ENCODE data around the gene FARP2. TPM values are rescaled to one million over a fixed set of nuclear protein-coding genes. Genes with fewer than 3 reads are reported as not detected.

FARP2 gene
- total and polyA plus RNA-seq, 2 of the 4 experiments (the other 2 are of a cell fraction): 17.1 to 30.8 TPM

DNA sequence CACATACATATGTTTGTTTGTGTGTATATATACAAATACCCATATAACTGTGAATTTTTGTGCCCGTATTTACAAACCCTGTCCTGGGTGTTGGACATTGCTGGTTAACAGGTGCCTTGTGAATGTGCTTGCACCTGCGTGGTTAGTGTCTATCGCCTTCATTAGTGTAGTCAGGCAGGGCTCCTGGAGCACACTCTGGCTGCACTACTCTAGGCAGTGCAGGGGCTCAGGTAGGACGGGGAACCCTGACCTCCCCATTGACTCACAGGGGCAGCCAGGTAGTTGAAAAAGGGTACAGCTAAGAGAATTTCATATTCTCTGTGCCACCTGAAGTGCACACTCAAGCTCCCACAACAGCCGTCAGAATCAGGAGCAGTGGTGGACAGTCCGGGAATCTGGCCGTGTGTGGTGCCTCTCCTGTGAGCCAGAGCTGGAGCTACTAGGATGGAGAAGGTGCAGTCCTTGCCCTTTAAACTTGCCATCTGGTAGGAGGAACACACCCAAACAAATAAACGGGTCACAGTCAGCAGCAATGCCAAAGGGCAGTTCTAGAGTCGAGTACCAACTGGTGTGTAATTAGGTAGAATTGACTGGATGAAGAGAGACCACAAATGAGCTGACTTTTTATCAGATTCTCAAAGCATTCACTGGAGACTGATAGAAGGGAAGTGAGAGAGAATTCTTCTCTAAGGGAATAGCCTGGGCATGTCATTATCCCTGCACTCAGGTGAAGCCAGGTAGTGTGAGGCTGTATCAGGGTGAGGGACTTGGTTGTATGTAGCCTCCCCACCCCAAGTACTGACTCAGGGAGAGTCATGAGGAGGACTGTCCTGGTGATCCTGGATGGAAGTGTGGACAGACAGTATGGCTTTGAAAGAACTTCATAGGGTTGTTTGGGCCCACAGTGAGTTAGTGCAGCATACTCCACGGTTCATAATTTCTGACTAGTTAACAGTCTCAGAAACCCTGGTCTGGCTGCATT lies 44.1 kb downstream of the FARP2 start:
- ChIA-PET POLR2A (ENCODE audit: unreplicated experiment) (no interaction called here), CTCF (no interaction called here)
- Histone ChIP-seq H3K9ac (ENCODE audit: low read depth, low read length) (no peak overlapping the region), H2BK15ac (ENCODE audit: low read depth, low read length) (no peak overlapping the region), H2AK9ac (replicated peaks; ENCODE audit: low read depth, low read length, poor library complexity) (no peak overlapping the region), H2AFZ (replicated peaks; ENCODE audit: low read length, poor library complexity) (no peak overlapping the region), H3K4me1 (ENCODE audit: control insufficient read depth, insufficient read depth, low read length) (no peaks in the 10 kb centered on the region), H3K4me3 (ENCODE audit: insufficient read depth, low read depth, low read length) (no peak overlapping the region), H3K9me3 (ENCODE audit: control insufficient read depth, insufficient read depth, low read length) (no peaks in the 10 kb centered on the region), H3K9me1 (ENCODE audit: insufficient read depth, low read length) (no peaks in the 10 kb centered on the region), H3K4me2 (ENCODE audit: low read depth, low read length) (no peak overlapping the region), H4K20me1 (ENCODE audit: insufficient read depth, low read length) (peaks cover 4% of the 10 kb centered on the region; the same call in 1 of the 2 replicates), H4K91ac (ENCODE audit: insufficient read depth, low read depth, low read length) (no peak overlapping the region), H3K4ac (ENCODE audit: low read depth, low read length) (no peak overlapping the region), H3K79me1 (ENCODE audit: low read depth in 1 of 2, low read length in 2 of 2) (peaks cover 4 to 18% of the 10 kb centered on the region in 2 experiments), H4K8ac (ENCODE audit: low read depth in 2 of 2, low read length in 2 of 2) (no peak overlapping the region), H2BK120ac (ENCODE audit: low read depth, low read length) (no peak overlapping the region), H2BK20ac (ENCODE audit: low read depth, low read length) (no peak overlapping the region), H3K27me3 (ENCODE audit: control insufficient read depth, insufficient read depth, low read length) (no peaks in the 10 kb centered on the region), H3K56ac (ENCODE audit: extremely low read depth, insufficient read depth, low read length) (no peak overlapping the region), H3K36me3 (ENCODE audit: control insufficient read depth, insufficient read depth, low read length) (peaks cover 2% of the 10 kb centered on the region; the same call in 1 of the 2 replicates), H3K14ac (replicated peaks; ENCODE audit: low read depth, low read length) (no peak overlapping the region), H3K23ac (ENCODE audit: low read depth, low read length) (no peak overlapping the region), H2AK5ac (ENCODE audit: low read depth, low read length) (no peak overlapping the region), H3K27ac (ENCODE audit: insufficient read depth, low read length) (no peak overlapping the region), H3K18ac (ENCODE audit: low read depth, low read length) (no peak overlapping the region), H2BK5ac (ENCODE audit: low read depth, low read length, poor library complexity, severe bottlenecking) (no peak overlapping the region), H4K5ac (ENCODE audit: low read depth, low read length) (no peak overlapping the region)
- intact Hi-C loops (cut with micrococcal nuclease): no loop called here
- in situ Hi-C loops (cut with MboI; ENCODE audit: low sequenced_read_pairs): no loop called here
- BruUV-seq (replicated peaks): no TSS peak
- WGBS, 2 experiments (ENCODE audit: extremely low coverage in 2 of 2, insufficient read length in 1 of 2): 100% methylated on average over 1 of the region's 10 CpGs; no CpG with 5 or more reads in 1 of the 2 experiments
- dilution Hi-C loops (cut with HindIII; ENCODE audit: low sequenced_read_pairs, unreplicated experiment): no loop called here
- no peak for TF ChIP-seq RFX5 (IDR thresholded peaks at IDR 0.05; ENCODE audit: low read depth, low read length)
- TF ChIP-seq, protein P1, sequence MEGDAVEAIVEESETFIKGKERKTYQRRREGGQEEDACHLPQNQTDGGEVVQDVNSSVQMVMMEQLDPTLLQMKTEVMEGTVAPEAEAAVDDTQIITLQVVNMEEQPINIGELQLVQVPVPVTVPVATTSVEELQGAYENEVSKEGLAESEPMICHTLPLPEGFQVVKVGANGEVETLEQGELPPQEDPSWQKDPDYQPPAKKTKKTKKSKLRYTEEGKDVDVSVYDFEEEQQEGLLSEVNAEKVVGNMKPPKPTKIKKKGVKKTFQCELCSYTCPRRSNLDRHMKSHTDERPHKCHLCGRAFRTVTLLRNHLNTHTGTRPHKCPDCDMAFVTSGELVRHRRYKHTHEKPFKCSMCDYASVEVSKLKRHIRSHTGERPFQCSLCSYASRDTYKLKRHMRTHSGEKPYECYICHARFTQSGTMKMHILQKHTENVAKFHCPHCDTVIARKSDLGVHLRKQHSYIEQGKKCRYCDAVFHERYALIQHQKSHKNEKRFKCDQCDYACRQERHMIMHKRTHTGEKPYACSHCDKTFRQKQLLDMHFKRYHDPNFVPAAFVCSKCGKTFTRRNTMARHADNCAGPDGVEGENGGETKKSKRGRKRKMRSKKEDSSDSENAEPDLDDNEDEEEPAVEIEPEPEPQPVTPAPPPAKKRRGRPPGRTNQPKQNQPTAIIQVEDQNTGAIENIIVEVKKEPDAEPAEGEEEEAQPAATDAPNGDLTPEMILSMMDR (conservative IDR thresholded peaks at IDR 0.05; ENCODE audit: low read depth, low read length): no peak
- TF ChIP-seq, protein P2, sequence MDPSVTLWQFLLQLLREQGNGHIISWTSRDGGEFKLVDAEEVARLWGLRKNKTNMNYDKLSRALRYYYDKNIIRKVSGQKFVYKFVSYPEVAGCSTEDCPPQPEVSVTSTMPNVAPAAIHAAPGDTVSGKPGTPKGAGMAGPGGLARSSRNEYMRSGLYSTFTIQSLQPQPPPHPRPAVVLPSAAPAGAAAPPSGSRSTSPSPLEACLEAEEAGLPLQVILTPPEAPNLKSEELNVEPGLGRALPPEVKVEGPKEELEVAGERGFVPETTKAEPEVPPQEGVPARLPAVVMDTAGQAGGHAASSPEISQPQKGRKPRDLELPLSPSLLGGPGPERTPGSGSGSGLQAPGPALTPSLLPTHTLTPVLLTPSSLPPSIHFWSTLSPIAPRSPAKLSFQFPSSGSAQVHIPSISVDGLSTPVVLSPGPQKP (IDR thresholded peaks at IDR 0.05; ENCODE audit: borderline replicate concordance, low read depth, low read length): no peak
- TF ChIP-seq CEBPB (IDR thresholded peaks at IDR 0.05; ENCODE audit: low read depth, low read length): no peak
- no peak for TF ChIP-seq BHLHE40 (IDR thresholded peaks at IDR 0.05; ENCODE audit: low read depth, low read length)
- TF ChIP-seq, protein P3, sequence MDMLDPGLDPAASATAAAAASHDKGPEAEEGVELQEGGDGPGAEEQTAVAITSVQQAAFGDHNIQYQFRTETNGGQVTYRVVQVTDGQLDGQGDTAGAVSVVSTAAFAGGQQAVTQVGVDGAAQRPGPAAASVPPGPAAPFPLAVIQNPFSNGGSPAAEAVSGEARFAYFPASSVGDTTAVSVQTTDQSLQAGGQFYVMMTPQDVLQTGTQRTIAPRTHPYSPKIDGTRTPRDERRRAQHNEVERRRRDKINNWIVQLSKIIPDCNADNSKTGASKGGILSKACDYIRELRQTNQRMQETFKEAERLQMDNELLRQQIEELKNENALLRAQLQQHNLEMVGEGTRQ (IDR thresholded peaks at IDR 0.05; ENCODE audit: low read depth, low read length): no peak
- no peak for TF ChIP-seq MAFK (IDR thresholded peaks at IDR 0.05; ENCODE audit: low read depth, low read length)
- DNase-seq (no peak), ATAC-seq (ENCODE audit: low read depth) (no peak)

Data from IMR-90 (cell line).